Left renal pelvis (tissue), 4 donors: Measurements from ENCODE around the gene TEX2. TPM values are rescaled to one million over a fixed set of nuclear protein-coding genes. Genes with fewer than 3 reads are reported as not detected.

ENCODE experiments used
- DNase-seq, 4 donors: peaks; one replicate each; pipeline ENCODE4 v3.0.0-alpha.2; 2013; ENCODE audit warnings: low read depth in 4 of 4, low spot score in 3 of 4
- polyA plus RNA-seq, 4 donors: library from polyadenylated mRNA; unstranded; fragments of 120-200 nt; gene quantifications; one replicate each; pipeline ENCODE4 v1.2.1, GENCODE V29; 2013; ENCODE audit not compliant: insufficient read length in 4 of 4

TEX2 gene
- polyA plus RNA-seq, 4 donors = 24.8 to 37.5 (median 27.8) TPM

- DNase-seq = no peak
Measured at GRCh38 chr17:64269687-64270649, 6.9 kb upstream of the TEX2 start.

GRCh38 chr17:64264891-64265290 lies 1.8 kb upstream of the TEX2 start:
- no peak for DNase-seq

- DNase-seq = no peak
Measured at GRCh38 chr17:64262198-64262999, 661 bp downstream of the TEX2 start.

- DNase-seq = no peak
Measured at GRCh38 chr17:64261417-64262145, 1.5 kb downstream of the TEX2 start.

GRCh38 chr17:64260886-64261285 lies 2.2 kb downstream of the TEX2 start:
- no peak for DNase-seq

- no peak for DNase-seq
Measured at GRCh38 chr17:64259922-64260321, 3.1 kb downstream of the TEX2 start.

- DNase-seq = no peak
Measured at GRCh38 chr17:64259426-64259825, 3.6 kb downstream of the TEX2 start.

- no peak for DNase-seq
Measured at GRCh38 chr17:64256913-64257807, 5.9 kb downstream of the TEX2 start.

- DNase-seq = no peak
Measured at GRCh38 chr17:64255764-64256163, 7.3 kb downstream of the TEX2 start.

- DNase-seq = no peak
Measured at GRCh38 chr17:64254755-64255154, 8.3 kb downstream of the TEX2 start.

- no peak for DNase-seq
Measured at GRCh38 chr17:64253470-64253869, 9.6 kb downstream of the TEX2 start.

GRCh38 chr17:64252831-64253230 lies 10.2 kb downstream of the TEX2 start:
- no peak for DNase-seq

GRCh38 chr17:64250233-64250835 lies 12.7 kb downstream of the TEX2 start:
- DNase-seq = no peak

- DNase-seq = no peak
Measured at GRCh38 chr17:64247836-64248235, 15.2 kb downstream of the TEX2 start.

GRCh38 chr17:64245218-64246145 lies 17.6 kb downstream of the TEX2 start:
- DNase-seq = no peak

GRCh38 chr17:64244165-64244564 lies 18.9 kb downstream of the TEX2 start:
- DNase-seq = no peak

- no peak for DNase-seq
Measured at GRCh38 chr17:64243340-64243739, 19.7 kb downstream of the TEX2 start.

GRCh38 chr17:64242633-64243032 lies 20.4 kb downstream of the TEX2 start:
- DNase-seq = no peak
